ENCODE data around the gene CLVS2. TPM values are rescaled to one million over a fixed set of nuclear protein-coding genes. Genes with fewer than 3 reads are reported as not detected.

CLVS2 gene
- total RNA-seq, 2 experiments from 2014 or later = not detected

DNA sequence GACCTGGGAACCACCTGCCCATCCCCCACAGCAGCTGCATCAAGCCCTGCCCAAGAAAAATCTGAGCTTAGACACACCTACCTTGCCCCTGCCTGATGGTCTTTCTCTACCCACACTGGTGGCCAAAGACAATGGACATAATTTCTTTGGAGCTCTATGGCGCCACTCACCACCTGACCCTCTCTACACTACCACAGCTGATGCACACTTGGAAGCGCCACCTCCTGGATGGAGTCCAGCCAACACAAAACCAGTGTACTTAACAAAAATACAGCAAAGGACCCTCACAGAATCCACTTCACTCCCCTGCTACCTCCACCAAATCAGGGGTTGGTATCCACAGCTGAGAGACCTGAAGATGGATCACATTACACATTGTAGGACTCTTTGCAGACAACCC lies 39.7 kb upstream of the CLVS2 start:
- H3K9me3 ChIP-seq (ENCODE audit: control insufficient read depth in 1 of 2, insufficient read depth in 1 of 2, low read length in 2 of 2) = peaks cover 7 to 8% of the 10 kb centered on the region in 2 experiments
- no peaks in the 10 kb centered on the region for H3K4me1 Mint-ChIP-seq (ENCODE audit: low read depth)
- no peak overlapping the region for H3K27ac Mint-ChIP-seq
- no peak overlapping the region for H3K27ac ChIP-seq (ENCODE audit: low read depth in 1 of 2, low read length in 2 of 2)
- POLR2A ChIA-PET = no interaction called here
- intact Hi-C loops (cut with DNase I, micrococcal nuclease) = no loop called here
- no peaks in the 10 kb centered on the region for H3K27me3 ChIP-seq (ENCODE audit: control insufficient read depth in 1 of 2, insufficient read depth in 2 of 2, low read length in 2 of 2)
- H3K4me3 Mint-ChIP-seq = no peak overlapping the region
- CTCF ChIA-PET = no interaction called here
- H3K4me1 ChIP-seq (ENCODE audit: insufficient read depth, low read length) = no peaks in the 10 kb centered on the region
- no peaks in the 10 kb centered on the region for H3K36me3 ChIP-seq (ENCODE audit: insufficient read depth, low read length)
- DNase-seq (no peak), ATAC-seq (ENCODE audit: poor library complexity) (no peak)
- H3K4me3 ChIP-seq (ENCODE audit: low read length) = no peak overlapping the region
- H3K27me3 Mint-ChIP-seq = no peaks in the 10 kb centered on the region
- TF ChIP-seq, protein P1, sequence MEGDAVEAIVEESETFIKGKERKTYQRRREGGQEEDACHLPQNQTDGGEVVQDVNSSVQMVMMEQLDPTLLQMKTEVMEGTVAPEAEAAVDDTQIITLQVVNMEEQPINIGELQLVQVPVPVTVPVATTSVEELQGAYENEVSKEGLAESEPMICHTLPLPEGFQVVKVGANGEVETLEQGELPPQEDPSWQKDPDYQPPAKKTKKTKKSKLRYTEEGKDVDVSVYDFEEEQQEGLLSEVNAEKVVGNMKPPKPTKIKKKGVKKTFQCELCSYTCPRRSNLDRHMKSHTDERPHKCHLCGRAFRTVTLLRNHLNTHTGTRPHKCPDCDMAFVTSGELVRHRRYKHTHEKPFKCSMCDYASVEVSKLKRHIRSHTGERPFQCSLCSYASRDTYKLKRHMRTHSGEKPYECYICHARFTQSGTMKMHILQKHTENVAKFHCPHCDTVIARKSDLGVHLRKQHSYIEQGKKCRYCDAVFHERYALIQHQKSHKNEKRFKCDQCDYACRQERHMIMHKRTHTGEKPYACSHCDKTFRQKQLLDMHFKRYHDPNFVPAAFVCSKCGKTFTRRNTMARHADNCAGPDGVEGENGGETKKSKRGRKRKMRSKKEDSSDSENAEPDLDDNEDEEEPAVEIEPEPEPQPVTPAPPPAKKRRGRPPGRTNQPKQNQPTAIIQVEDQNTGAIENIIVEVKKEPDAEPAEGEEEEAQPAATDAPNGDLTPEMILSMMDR (IDR thresholded peaks at IDR 0.05) = no peak
- no peaks in the 10 kb centered on the region for H3K36me3 Mint-ChIP-seq (ENCODE audit: low read depth)
- peaks cover 24% of the 10 kb centered on the region for H3K9me3 Mint-ChIP-seq

DNA sequence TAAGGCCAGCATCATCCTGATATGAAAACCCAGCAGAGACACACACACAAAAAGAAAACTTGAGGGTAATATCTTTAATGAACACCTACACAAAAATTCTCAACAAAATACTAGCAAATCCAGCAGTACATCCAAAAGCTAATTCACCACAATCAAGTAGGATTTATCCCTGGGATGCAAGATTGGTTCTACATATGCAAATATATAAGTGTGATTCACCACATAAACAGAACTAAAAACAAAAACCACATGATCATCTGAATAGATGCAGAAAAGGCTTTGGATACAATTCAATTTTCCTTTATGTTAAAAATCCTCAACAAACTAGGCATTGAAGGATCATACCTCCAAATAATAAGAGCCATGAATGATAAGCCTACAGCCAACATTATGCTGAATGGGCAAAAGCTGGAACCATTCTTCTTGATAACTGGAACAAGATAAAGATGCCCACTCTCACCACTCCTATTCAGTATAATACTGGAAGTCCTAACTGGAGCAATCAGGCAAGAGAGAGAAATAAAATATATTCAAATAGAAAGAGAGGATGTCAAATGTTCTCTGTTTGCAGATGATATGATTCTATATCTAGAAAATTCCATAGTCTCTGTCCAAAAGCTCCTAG lies 33.9 kb upstream of the CLVS2 start:
- no peak for ATAC-seq (ENCODE audit: poor library complexity)
- ChIA-PET CTCF (no interaction called here), POLR2A (no interaction called here)
- Mint-ChIP-seq H3K27me3 (no peaks in the 10 kb centered on the region), H3K36me3 (ENCODE audit: low read depth) (no peaks in the 10 kb centered on the region), H3K4me1 (ENCODE audit: low read depth) (no peaks in the 10 kb centered on the region), H3K27ac (no peak overlapping the region), H3K4me3 (no peak overlapping the region), H3K9me3 (peaks cover 21% of the 10 kb centered on the region)
- intact Hi-C loops (cut with DNase I, micrococcal nuclease) = no loop called here
- no peak for DNase-seq
- Histone ChIP-seq H3K9me3 (ENCODE audit: control insufficient read depth in 1 of 2, insufficient read depth in 1 of 2, low read length in 2 of 2) (no peaks in the 10 kb centered on the region), H3K27me3 (ENCODE audit: control insufficient read depth in 1 of 2, insufficient read depth in 2 of 2, low read length in 2 of 2) (no peaks in the 10 kb centered on the region), H3K4me3 (ENCODE audit: low read length) (no peak overlapping the region), H3K36me3 (ENCODE audit: insufficient read depth, low read length) (no peaks in the 10 kb centered on the region), H3K4me1 (ENCODE audit: insufficient read depth, low read length) (no peaks in the 10 kb centered on the region), H3K27ac (ENCODE audit: low read depth in 1 of 2, low read length in 2 of 2) (no peak overlapping the region)
- TF ChIP-seq, protein P1 (IDR thresholded peaks at IDR 0.05) = no peak

DNA sequence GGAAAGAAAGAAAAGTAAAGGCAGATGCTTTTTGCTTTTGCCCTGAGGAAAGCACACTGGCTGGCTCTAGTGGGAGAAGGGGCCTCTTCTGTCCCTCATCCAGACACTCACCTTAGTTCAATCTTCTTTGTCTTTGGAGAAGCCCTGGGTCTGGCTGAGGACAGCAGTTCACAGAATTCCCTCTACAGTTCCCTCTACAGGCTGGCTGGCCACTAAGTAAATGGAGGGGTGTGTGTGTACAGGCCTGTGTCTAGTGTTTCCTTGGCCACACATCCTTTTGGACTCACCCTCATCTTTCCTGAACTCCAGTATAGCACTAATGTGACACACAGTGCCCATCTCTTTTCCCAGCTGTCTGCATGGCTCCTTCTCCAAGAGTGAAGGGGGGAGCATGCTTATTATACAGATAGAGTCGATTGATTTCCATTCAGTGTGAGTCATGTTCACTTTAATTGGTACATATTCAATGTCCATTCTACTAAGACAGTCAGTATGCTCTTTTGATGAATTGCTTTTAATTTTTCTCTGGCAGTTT lies 26.0 kb upstream of the CLVS2 start:
- Histone ChIP-seq H3K27ac (ENCODE audit: low read depth in 1 of 2, low read length in 2 of 2) (no peak overlapping the region), H3K4me3 (ENCODE audit: low read length) (no peak overlapping the region), H3K27me3 (ENCODE audit: control insufficient read depth in 1 of 2, insufficient read depth in 2 of 2, low read length in 2 of 2) (no peaks in the 10 kb centered on the region), H3K4me1 (ENCODE audit: insufficient read depth, low read length) (no peaks in the 10 kb centered on the region), H3K9me3 (ENCODE audit: control insufficient read depth in 1 of 2, insufficient read depth in 1 of 2, low read length in 2 of 2) (no peaks in the 10 kb centered on the region), H3K36me3 (ENCODE audit: insufficient read depth, low read length) (no peaks in the 10 kb centered on the region)
- H3K27ac Mint-ChIP-seq = no peak overlapping the region
- no peaks in the 10 kb centered on the region for H3K4me1 Mint-ChIP-seq (ENCODE audit: low read depth)
- ChIA-PET CTCF (no interaction called here), POLR2A (no interaction called here)
- DNase-seq = no peak
- no peaks in the 10 kb centered on the region for H3K27me3 Mint-ChIP-seq
- H3K4me3 Mint-ChIP-seq = no peak overlapping the region
- TF ChIP-seq, protein P1 (IDR thresholded peaks at IDR 0.05) = no peak
- no peaks in the 10 kb centered on the region for H3K9me3 Mint-ChIP-seq
- ATAC-seq (ENCODE audit: poor library complexity) = no peak
- no peaks in the 10 kb centered on the region for H3K36me3 Mint-ChIP-seq (ENCODE audit: low read depth)
- intact Hi-C loops (cut with DNase I, micrococcal nuclease) = no loop called here

Measured in CD4-positive, alpha-beta T cell (primary cell).